PC-9 (cell line): ENCODE results near the gene IFNA7. TPM values are rescaled to one million over a fixed set of nuclear protein-coding genes. Genes with fewer than 3 reads are reported as not detected.
"Not testable (repeated sequence)": the region's sequence is repeated elsewhere in the genome, so short reads cannot be mapped to it uniquely, and the experiment has no call there.

Experiments used
- BruUV-seq: library from RNA; stranded (reverse); fragments of 400-500 nt; replicated peaks from 2 replicates; lab custom pipeline; 2021; lab: Mats Ljungman, UMichigan
- CTCF ChIA-PET: fragments of 300-600 bp; sonication (Branson Sonifier 250); formaldehyde crosslinking; loops from one replicate; lab custom pipeline; 2022; ENCODE audit warnings: antibody characterized with exemption; lab: Charles Lee
- POLR2A ChIA-PET: fragments of 300-600 bp; sonication (Branson Sonifier 250); formaldehyde crosslinking; loops from one replicate; lab custom pipeline; 2022; ENCODE audit warnings: antibody characterized with exemption; ENCODE audit not compliant: unreplicated experiment; lab: Charles Lee
- DNase-seq, 2 experiments: peaks; one replicate each; pipeline versions ENCODE4 v3.0.0 to v3.0.0-alpha.2; 2015 to 2022; ENCODE audit warnings: mixed read lengths in 1 of 2
- H2AFZ ChIP-seq: fragments of 200-600 bp; sonication (generic); 2 replicates; pipeline ENCODE4 v1.8.1; 2017; ENCODE audit warnings: antibody characterized with exemption
- H3F3A ChIP-seq: fragments of 200-600 bp; sonication (generic); 2 replicates; pipeline ENCODE4 v1.8.1; 2017; ENCODE audit warnings: antibody characterized with exemption, mild to moderate bottlenecking, low read depth; ENCODE audit not compliant: insufficient read depth
- H3K27ac ChIP-seq: fragments of 200-600 bp; sonication (generic); 2 replicates; pipeline ENCODE4 v1.6.1; 2016; ENCODE audit warnings: mixed run types
- H3K27me3 ChIP-seq: fragments of 200-600 bp; sonication (generic); 2 replicates; pipeline ENCODE4 v1.6.1; 2016; ENCODE audit warnings: low read depth, mixed run types; ENCODE audit not compliant: insufficient read depth
- H3K36me3 ChIP-seq: fragments of 200-600 bp; sonication (generic); 2 replicates; pipeline ENCODE4 v1.6.1; 2016; ENCODE audit warnings: low read depth, mixed run types
- H3K4me1 ChIP-seq: fragments of 200-600 bp; sonication (generic); replicated peaks from 2 replicates; pipeline ENCODE4 v1.6.1; 2016; ENCODE audit warnings: mixed run types; ENCODE audit not compliant: insufficient read depth
- H3K4me2 ChIP-seq: fragments of 200-600 bp; sonication (generic); 2 replicates; pipeline ENCODE4 v1.6.1; 2017; ENCODE audit warnings: mixed run types
- H3K4me3 ChIP-seq: fragments of 200-600 bp; sonication (generic); 2 replicates; pipeline ENCODE4 v1.6.1; 2016; ENCODE audit warnings: mixed run types
- H3K79me2 ChIP-seq: fragments of 200-600 bp; sonication (generic); 2 replicates; pipeline ENCODE4 v1.6.1; 2017; ENCODE audit warnings: low read depth, mixed run types
- H3K9me2 ChIP-seq: fragments of 200-600 bp; sonication (generic); 2 replicates; pipeline ENCODE4 v1.8.1; 2017; ENCODE audit warnings: mild to moderate bottlenecking; ENCODE audit not compliant: insufficient read depth
- H3K9me3 ChIP-seq: fragments of 200-600 bp; sonication (generic); 2 replicates; pipeline ENCODE4 v1.8.1; 2016; ENCODE audit warnings: low read depth; ENCODE audit not compliant: insufficient read depth
- H4K20me1 ChIP-seq: fragments of 200-600 bp; sonication (generic); 2 replicates; pipeline ENCODE4 v1.8.1; 2017; ENCODE audit not compliant: insufficient read depth
- EZH2 ChIP-seq: fragments of 200-600 bp; sonication (generic); IDR thresholded peaks from 2 replicates; pipeline ENCODE4 v1.8.0; 2017; ENCODE audit warnings: antibody characterized with exemption, low read depth
- intact Hi-C: fragments of 100-400 bp; cut with micrococcal nuclease; formaldehyde crosslinking; loops from one replicate; pipeline ENCODE4 v1.10.0; 2022; ENCODE audit not compliant: unreplicated experiment
- total RNA-seq: library from RNA; stranded (reverse); gene quantifications from 2 replicates; pipeline ENCODE4 v1.2.3, GENCODE V29; 2021
- TF ChIP-seq, protein P1 (sequence below): fragments of 200-600 bp; sonication (generic); conservative IDR thresholded peaks from 2 replicates; pipeline ENCODE4 v1.6.1; 2017; ENCODE audit warnings: mixed run types, antibody characterized with exemption, mild to moderate bottlenecking, moderate library complexity

Gene IFNA7
- total RNA-seq, 1 experiment from 2014 or later, result not detected

DNA sequence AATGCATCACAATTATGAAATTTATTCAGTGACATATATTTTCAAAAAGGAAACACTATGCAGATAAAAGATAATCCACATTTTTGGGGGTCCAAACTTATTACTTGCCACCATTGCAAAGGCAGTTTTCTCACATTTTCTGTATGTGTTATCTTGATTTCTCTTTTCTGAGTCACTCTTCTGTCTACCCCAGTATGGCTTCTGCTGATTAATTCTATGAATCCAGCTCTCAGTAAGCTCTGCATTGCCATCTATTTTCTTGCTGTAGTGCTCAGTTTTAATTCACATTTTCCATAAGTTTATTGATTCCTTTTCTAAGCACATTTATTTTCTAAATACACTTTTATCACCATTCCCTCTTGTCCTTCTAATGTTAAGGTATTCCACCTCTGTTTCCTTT is 3.2 kb upstream of the IFNA7 start:
- CTCF ChIA-PET, result no interaction called here
- Histone ChIP-seq H3K4me1 (no peaks in the 10 kb centered on the region), H3K79me2 (no peaks in the 10 kb centered on the region), H3K36me3 (no peaks in the 10 kb centered on the region), H3K9me3 (no peaks in the 10 kb centered on the region), H2AFZ (no peak overlapping the region), H3K27ac (no peak overlapping the region), H3K9me2 (no peaks in the 10 kb centered on the region), H3F3A (no peaks in the 10 kb centered on the region), H4K20me1 (no peaks in the 10 kb centered on the region), H3K4me2 (no peak overlapping the region), H3K4me3 (no peak overlapping the region), H3K27me3 (no peaks in the 10 kb centered on the region)
- POLR2A ChIA-PET, result no interaction called here
- TF ChIP-seq EZH2, result no peak
- TF ChIP-seq, protein P1, sequence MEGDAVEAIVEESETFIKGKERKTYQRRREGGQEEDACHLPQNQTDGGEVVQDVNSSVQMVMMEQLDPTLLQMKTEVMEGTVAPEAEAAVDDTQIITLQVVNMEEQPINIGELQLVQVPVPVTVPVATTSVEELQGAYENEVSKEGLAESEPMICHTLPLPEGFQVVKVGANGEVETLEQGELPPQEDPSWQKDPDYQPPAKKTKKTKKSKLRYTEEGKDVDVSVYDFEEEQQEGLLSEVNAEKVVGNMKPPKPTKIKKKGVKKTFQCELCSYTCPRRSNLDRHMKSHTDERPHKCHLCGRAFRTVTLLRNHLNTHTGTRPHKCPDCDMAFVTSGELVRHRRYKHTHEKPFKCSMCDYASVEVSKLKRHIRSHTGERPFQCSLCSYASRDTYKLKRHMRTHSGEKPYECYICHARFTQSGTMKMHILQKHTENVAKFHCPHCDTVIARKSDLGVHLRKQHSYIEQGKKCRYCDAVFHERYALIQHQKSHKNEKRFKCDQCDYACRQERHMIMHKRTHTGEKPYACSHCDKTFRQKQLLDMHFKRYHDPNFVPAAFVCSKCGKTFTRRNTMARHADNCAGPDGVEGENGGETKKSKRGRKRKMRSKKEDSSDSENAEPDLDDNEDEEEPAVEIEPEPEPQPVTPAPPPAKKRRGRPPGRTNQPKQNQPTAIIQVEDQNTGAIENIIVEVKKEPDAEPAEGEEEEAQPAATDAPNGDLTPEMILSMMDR, result no peak
- DNase-seq, result no peak
- intact Hi-C loops, result no loop called here
- no TSS peak for BruUV-seq

- H3K27ac ChIP-seq, intact Hi-C loops, BruUV-seq, H3K27me3 ChIP-seq, CTCF ChIA-PET, H3K4me2 ChIP-seq, H3F3A ChIP-seq, H3K4me1 ChIP-seq, H3K9me3 ChIP-seq, H2AFZ ChIP-seq, H3K9me2 ChIP-seq, H4K20me1 ChIP-seq, H3K79me2 ChIP-seq, H3K4me3 ChIP-seq, H3K36me3 ChIP-seq: not testable (repeated sequence)
- TF ChIP-seq, protein P1, result peak; percentile 56
- POLR2A ChIA-PET, result interaction anchor here (0.5 to 0.6 kb wide), 2 partner anchors 54 to 131 kb away, joined by 4 to 5 read pairs; no protein-coding TSS in a partner anchor
- DNase-seq, result peak in 1 of 2 experiments; percentile 34
Observed at GRCh38 chr9:21194867-21195776, 6.9 kb downstream of the IFNA7 start.

DNA sequence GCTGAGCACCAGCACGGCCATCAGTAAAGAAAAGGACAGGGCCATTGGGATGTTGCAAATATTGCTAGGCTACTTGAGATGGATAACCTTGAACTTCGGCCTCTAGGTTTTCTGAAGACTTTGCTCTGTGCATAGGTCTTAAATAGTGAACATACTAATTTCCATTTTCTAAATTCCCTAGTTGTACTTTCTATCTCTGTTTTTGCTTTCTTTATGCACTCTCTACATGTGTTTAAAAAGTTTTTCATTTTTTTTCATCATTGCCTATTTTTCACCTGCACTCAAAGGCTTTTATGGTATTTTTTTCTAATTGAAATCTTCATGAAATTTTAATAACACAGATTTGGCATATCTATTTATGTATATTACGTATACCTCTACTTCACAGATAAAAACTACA is 14.5 kb downstream of the IFNA7 start, which contains the start of gene IFNA4:
TSS of gene IFNA4 (minus strand) at position 101 of the 400 bp plus-strand sequence. CDS start at position 45, 56 bp downstream.
- BruUV-seq, H3K36me3 ChIP-seq, H3K9me3 ChIP-seq, H3K4me1 ChIP-seq, H3F3A ChIP-seq, H3K27ac ChIP-seq, H3K4me3 ChIP-seq, H4K20me1 ChIP-seq, H3K27me3 ChIP-seq, POLR2A ChIA-PET, intact Hi-C loops, H2AFZ ChIP-seq, CTCF ChIA-PET, H3K79me2 ChIP-seq, H3K9me2 ChIP-seq, DNase-seq, H3K4me2 ChIP-seq: not testable (repeated sequence)
